ENCODE data around the gene MIEF2. TPM values are rescaled to one million over a fixed set of nuclear protein-coding genes. Genes with fewer than 3 reads are reported as not detected.

MIEF2 gene
- total RNA-seq, 2 experiments from 2014 or later: 3.2 to 4.3 TPM

- no peaks in the 10 kb centered on the region for H3K9me3 Mint-ChIP-seq
- H3K4me1 Mint-ChIP-seq: peaks cover 15% of the 10 kb centered on the region
- no peak for DNase-seq
- no peak overlapping the region for H3K4me3 Mint-ChIP-seq
- no peak overlapping the region for H3K27ac Mint-ChIP-seq
- H3K27me3 Mint-ChIP-seq: no peaks in the 10 kb centered on the region
- no peaks in the 10 kb centered on the region for H3K36me3 Mint-ChIP-seq
Observed at GRCh38 chr17:18229771-18230170, 30.7 kb upstream of the MIEF2 start.

- no peak overlapping the region for H3K27ac Mint-ChIP-seq
- H3K9me3 Mint-ChIP-seq: no peaks in the 10 kb centered on the region
- H3K4me3 Mint-ChIP-seq: no peak overlapping the region
- H3K27me3 Mint-ChIP-seq: no peaks in the 10 kb centered on the region
- peaks cover 11% of the 10 kb centered on the region for H3K4me1 Mint-ChIP-seq
- DNase-seq: no peak
- no peaks in the 10 kb centered on the region for H3K36me3 Mint-ChIP-seq
Observed at GRCh38 chr17:18230288-18231141, 29.9 kb upstream of the MIEF2 start.

- H3K4me3 Mint-ChIP-seq: no peak overlapping the region
Observed at GRCh38 chr17:18231164-18231563, 29.3 kb upstream of the MIEF2 start.

GRCh38 chr17:18233803-18234518, 26.5 kb upstream of the MIEF2 start:
- DNase-seq: no peak
- no peak overlapping the region for H3K4me3 Mint-ChIP-seq

More at GRCh38 chr17:18231164-18231563, 29.3 kb upstream of the MIEF2 start:
- Mint-ChIP-seq H3K27me3 (no peaks in the 10 kb centered on the region), H3K9me3 (no peaks in the 10 kb centered on the region), H3K36me3 (no peaks in the 10 kb centered on the region), H3K27ac (no peak overlapping the region), H3K4me1 (peaks cover 13% of the 10 kb centered on the region)
- DNase-seq: no peak

GRCh38 chr17:18234853-18235380, 25.5 kb upstream of the MIEF2 start:
- Mint-ChIP-seq H3K4me3 (no peak overlapping the region), H3K4me1 (peaks cover 8% of the 10 kb centered on the region), H3K27me3 (no peaks in the 10 kb centered on the region), H3K9me3 (no peaks in the 10 kb centered on the region), H3K27ac (no peak overlapping the region), H3K36me3 (peaks cover 6% of the 10 kb centered on the region)
- DNase-seq: no peak

More at GRCh38 chr17:18233803-18234518, 26.5 kb upstream of the MIEF2 start:
- Mint-ChIP-seq H3K27me3 (no peaks in the 10 kb centered on the region), H3K27ac (no peak overlapping the region), H3K9me3 (no peaks in the 10 kb centered on the region), H3K4me1 (peaks cover 8% of the 10 kb centered on the region), H3K36me3 (peaks cover 6% of the 10 kb centered on the region)

- Mint-ChIP-seq H3K4me3 (no peak overlapping the region), H3K36me3 (peaks cover 6% of the 10 kb centered on the region), H3K9me3 (no peaks in the 10 kb centered on the region), H3K27ac (peak overlapping the region; percentile 63), H3K4me1 (peaks cover 8% of the 10 kb centered on the region), H3K27me3 (no peaks in the 10 kb centered on the region)
- DNase-seq: peak; percentile 46
Observed at GRCh38 chr17:18235743-18236256, 24.7 kb upstream of the MIEF2 start.

- Mint-ChIP-seq H3K4me1 (peaks cover 8% of the 10 kb centered on the region), H3K27me3 (no peaks in the 10 kb centered on the region), H3K36me3 (peaks cover 6% of the 10 kb centered on the region), H3K9me3 (no peaks in the 10 kb centered on the region), H3K4me3 (no peak overlapping the region), H3K27ac (no peak overlapping the region)
- no peak for DNase-seq
Observed at GRCh38 chr17:18236494-18236893, 24.0 kb upstream of the MIEF2 start.

- DNase-seq: no peak
- Mint-ChIP-seq H3K27ac (no peak overlapping the region), H3K4me1 (peaks cover 8% of the 10 kb centered on the region), H3K36me3 (peaks cover 6% of the 10 kb centered on the region), H3K4me3 (no peak overlapping the region), H3K9me3 (no peaks in the 10 kb centered on the region), H3K27me3 (no peaks in the 10 kb centered on the region)
Observed at GRCh38 chr17:18237461-18237860, 23.0 kb upstream of the MIEF2 start.

GRCh38 chr17:18238299-18238698, 22.2 kb upstream of the MIEF2 start:
- Mint-ChIP-seq H3K9me3 (no peaks in the 10 kb centered on the region), H3K4me1 (peaks cover 8% of the 10 kb centered on the region), H3K36me3 (peaks cover 6% of the 10 kb centered on the region), H3K4me3 (no peak overlapping the region), H3K27ac (no peak overlapping the region), H3K27me3 (no peaks in the 10 kb centered on the region)
- DNase-seq: no peak

- Mint-ChIP-seq H3K36me3 (peaks cover 9% of the 10 kb centered on the region), H3K9me3 (no peaks in the 10 kb centered on the region), H3K27ac (no peak overlapping the region), H3K4me1 (peaks cover 8% of the 10 kb centered on the region), H3K4me3 (no peak overlapping the region), H3K27me3 (no peaks in the 10 kb centered on the region)
- DNase-seq: no peak
Observed at GRCh38 chr17:18240449-18240848, 20.0 kb upstream of the MIEF2 start.

GRCh38 chr17:18241229-18241871, 19.1 kb upstream of the MIEF2 start:
- Mint-ChIP-seq H3K9me3 (no peaks in the 10 kb centered on the region), H3K4me1 (peaks cover 2% of the 10 kb centered on the region), H3K4me3 (no peak overlapping the region), H3K27ac (no peak overlapping the region), H3K27me3 (no peaks in the 10 kb centered on the region), H3K36me3 (peaks cover 9% of the 10 kb centered on the region)
- no peak for DNase-seq

GRCh38 chr17:18245038-18245776, 15.3 kb upstream of the MIEF2 start:
- peaks cover 12% of the 10 kb centered on the region for H3K36me3 Mint-ChIP-seq
- no peaks in the 10 kb centered on the region for H3K9me3 Mint-ChIP-seq
- DNase-seq: no peak
- H3K4me1 Mint-ChIP-seq: no peaks in the 10 kb centered on the region
- H3K27me3 Mint-ChIP-seq: no peaks in the 10 kb centered on the region
- H3K4me3 Mint-ChIP-seq: no peak overlapping the region
- no peak overlapping the region for H3K27ac Mint-ChIP-seq

- no peak for DNase-seq
- no peak overlapping the region for H3K4me3 Mint-ChIP-seq
- H3K27ac Mint-ChIP-seq: no peak overlapping the region
- H3K4me1 Mint-ChIP-seq: no peaks in the 10 kb centered on the region
- peaks cover 12% of the 10 kb centered on the region for H3K36me3 Mint-ChIP-seq
- no peaks in the 10 kb centered on the region for H3K9me3 Mint-ChIP-seq
- H3K27me3 Mint-ChIP-seq: no peaks in the 10 kb centered on the region
Observed at GRCh38 chr17:18246109-18246725, 14.2 kb upstream of the MIEF2 start.

Measured in activated naive CD8-positive, alpha-beta T cell treated with anti-CD3 and anti-CD28 coated beads for 36 hours (primary cell).